Ishikawa (cell line): ENCODE results near the gene MSANTD1.

Experiments
- CEBPB ChIP-seq: IDR thresholded peaks from 2 replicates; pipeline ENCODE4 v1.6.1; 2012
- CREB1 ChIP-seq: IDR thresholded peaks from 2 replicates; pipeline ENCODE4 v1.6.1; 2012; ENCODE audit warnings: low read depth
- EGR1 ChIP-seq: IDR thresholded peaks from 2 replicates; pipeline ENCODE4 v1.6.1; 2012
- EP300 ChIP-seq: IDR thresholded peaks from 2 replicates; pipeline ENCODE4 v1.6.1; 2012; ENCODE audit warnings: borderline replicate concordance
- FOXM1 ChIP-seq: IDR thresholded peaks from 2 replicates; pipeline ENCODE4 v1.6.1; 2012; ENCODE audit warnings: low read depth, borderline replicate concordance
- NFIC ChIP-seq: IDR thresholded peaks from 2 replicates; pipeline ENCODE4 v1.6.1; 2012
- RAD21 ChIP-seq: IDR thresholded peaks from 2 replicates; pipeline ENCODE4 v1.6.1; 2012; ENCODE audit warnings: low read depth
- REST ChIP-seq: IDR thresholded peaks from 2 replicates; pipeline ENCODE4 v1.6.1; 2012; ENCODE audit warnings: low read depth, mild to moderate bottlenecking
- TAF1 ChIP-seq: IDR thresholded peaks from 2 replicates; pipeline ENCODE4 v1.6.1; 2012; ENCODE audit warnings: low read depth, mild to moderate bottlenecking
- TCF12 ChIP-seq: IDR thresholded peaks from 2 replicates; pipeline ENCODE4 v1.6.1; 2012; ENCODE audit warnings: low read depth
- TEAD4 ChIP-seq: IDR thresholded peaks from 2 replicates; pipeline ENCODE4 v1.6.1; 2012
- USF1 ChIP-seq: IDR thresholded peaks from 2 replicates; pipeline ENCODE4 v1.6.1; 2012
- YY1 ChIP-seq: IDR thresholded peaks from 2 replicates; pipeline ENCODE4 v1.6.1; 2012; ENCODE audit warnings: low read depth
- ZBTB7A ChIP-seq: IDR thresholded peaks from 2 replicates; pipeline ENCODE4 v1.6.1; 2012; ENCODE audit warnings: low read depth
- TF ChIP-seq, protein P1 (sequence below): IDR thresholded peaks from 2 replicates; pipeline ENCODE4 v1.6.1; 2012

The MSANTD1 gene

GRCh38 chr4:3248811-3249661, at the start of gene MSANTD1:
Gene MSANTD1, plus strand, starts transcription at chr4:3249159. Its CDS starts 64 bp downstream, at chr4:3249223.
- TF ChIP-seq TCF12, result no peak

DNA sequence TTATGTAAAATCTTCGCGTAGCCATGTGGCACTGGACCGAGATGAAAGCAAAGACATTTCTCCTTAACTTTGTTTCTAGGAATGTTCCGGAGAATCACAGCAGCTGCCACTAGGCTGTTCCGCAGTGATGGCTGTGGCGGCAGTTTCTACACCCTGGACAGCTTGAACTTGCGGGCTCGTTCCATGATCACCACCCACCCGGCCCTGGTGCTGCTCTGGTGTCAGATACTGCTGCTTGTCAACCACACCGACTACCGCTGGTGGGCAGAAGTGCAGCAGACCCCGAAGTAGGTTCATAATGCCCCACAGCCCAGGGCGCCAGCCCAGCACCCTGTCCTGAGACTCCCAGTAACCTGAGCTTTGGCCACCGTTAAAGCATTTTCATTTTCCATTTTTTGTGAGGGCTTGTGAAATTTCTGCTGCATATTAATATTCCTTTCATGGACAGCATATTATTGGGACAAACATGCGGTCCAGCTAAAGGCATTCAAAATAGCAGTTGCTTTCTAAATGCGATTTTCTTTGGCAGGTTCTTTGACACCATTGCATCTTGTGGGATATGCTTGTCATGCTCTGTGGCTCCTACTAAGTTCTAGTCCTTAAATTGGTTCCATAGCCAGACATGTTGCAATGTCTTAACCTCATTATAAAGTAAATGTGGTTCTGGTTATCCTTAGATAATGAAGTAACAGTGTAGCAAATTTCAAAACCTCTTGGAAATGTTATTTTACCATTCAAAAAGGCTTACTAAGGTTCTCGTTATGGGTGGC, 49.1 kb upstream of the MSANTD1 start:
- no peak for TF ChIP-seq TCF12
- no peak for TF ChIP-seq REST
- no peak for TF ChIP-seq EP300
- TF ChIP-seq NFIC, result no peak
- TF ChIP-seq CREB1, result no peak
- TF ChIP-seq FOXM1, result no peak
- no peak for TF ChIP-seq EGR1
- TF ChIP-seq USF1, result no peak
- TF ChIP-seq CEBPB, result no peak

- TF ChIP-seq TAF1 (no peak), YY1 (no peak), CEBPB (no peak), TCF12 (no peak), EP300 (no peak), ZBTB7A (no peak), RAD21 (no peak), REST (no peak), TEAD4 (no peak), CREB1 (no peak), NFIC (no peak)
- TF ChIP-seq, protein P1, sequence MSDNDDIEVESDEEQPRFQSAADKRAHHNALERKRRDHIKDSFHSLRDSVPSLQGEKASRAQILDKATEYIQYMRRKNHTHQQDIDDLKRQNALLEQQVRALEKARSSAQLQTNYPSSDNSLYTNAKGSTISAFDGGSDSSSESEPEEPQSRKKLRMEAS, result no peak
Observed at GRCh38 chr4:3200423-3201090, 48.4 kb upstream of the MSANTD1 start.

DNA sequence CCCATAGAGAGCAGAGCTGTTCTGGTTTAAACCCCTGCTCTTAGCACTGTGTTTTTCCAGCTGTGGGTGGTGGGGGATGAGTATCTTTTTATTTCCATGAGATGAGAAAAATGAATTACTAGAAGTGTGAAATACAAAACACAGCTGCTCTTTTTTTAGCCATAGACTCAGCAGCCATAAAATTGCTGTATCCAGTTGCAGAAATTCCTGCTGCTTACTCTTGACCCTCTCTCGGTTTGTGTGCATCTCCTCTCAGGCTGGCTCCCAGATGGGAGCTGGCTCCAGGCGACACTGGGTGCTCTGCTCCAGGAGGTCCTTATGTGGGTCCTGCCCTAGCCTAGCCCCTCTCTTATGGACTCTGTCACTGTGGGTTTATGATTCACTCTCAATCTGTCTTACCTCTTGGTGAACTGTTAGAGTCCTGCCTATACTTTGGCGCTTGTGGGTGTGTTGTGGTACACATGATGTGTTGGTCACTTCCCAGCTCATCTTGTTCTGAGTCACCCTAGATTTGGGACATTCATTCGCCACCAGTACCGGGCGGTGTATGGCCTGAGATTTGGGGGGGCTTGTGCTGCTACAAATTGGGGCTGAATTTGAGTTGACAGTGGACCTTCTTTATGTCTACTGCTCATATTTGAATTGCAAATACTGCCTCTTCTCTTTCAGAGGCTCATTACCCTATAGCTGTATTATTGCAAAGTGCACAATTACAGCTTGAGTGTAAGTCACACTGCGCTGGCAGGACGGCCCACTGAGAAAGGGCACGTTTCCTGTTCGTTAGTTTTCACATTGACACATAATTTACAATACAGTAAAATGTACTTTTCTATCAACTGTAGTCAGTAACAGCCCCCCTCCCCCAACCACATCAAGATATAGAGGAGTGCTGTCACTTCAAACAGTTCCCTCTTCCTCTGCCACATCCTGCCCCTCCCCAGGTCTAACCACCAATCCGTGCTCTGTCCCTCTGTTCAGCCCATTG, 46.9 kb upstream of the MSANTD1 start:
- TF ChIP-seq TEAD4 (no peak), ZBTB7A (no peak), RAD21 (no peak), NFIC (no peak), YY1 (no peak), USF1 (no peak), EP300 (no peak), TAF1 (no peak), CEBPB (no peak), EGR1 (no peak), CREB1 (no peak), TCF12 (no peak), FOXM1 (no peak)
